HG03342 (cell line): ENCODE results near the gene MCCD1.
"Not testable (repeated sequence)": the region's sequence is repeated elsewhere in the genome, so short reads cannot be mapped to it uniquely, and the experiment has no call there.

Experiments
- ATAC-seq: cut with Tn5 transposase; IDR thresholded peaks from one replicate; pipeline ENCODE4 v1.9.1; 2021; ENCODE audit warnings: mild to moderate bottlenecking, moderate library complexity; ENCODE audit not compliant: unreplicated experiment

The MCCD1 gene

DNA sequence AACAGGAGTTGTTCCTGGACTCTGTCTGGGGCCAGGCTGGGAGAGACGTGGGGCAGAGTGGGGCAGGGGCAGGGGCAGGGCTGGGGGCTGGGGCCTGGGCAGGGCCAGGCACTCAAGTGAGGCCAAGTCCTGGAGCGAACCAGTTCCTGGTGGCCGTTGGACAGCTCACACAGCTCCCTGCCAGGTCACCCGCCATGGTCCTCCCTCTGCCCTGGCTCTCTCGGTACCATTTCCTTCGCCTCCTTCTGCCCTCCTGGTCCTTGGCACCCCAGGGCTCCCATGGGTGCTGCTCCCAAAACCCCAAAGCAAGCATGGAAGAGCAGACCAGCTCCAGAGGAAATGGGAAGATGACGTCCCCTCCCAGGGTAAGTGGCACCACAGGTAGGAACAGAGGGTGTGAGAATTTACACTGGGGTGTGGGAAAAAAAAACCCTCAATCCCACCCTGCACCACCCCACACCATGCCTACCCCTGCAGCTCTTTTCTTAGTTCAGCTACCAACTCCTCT is at the start of gene MCCD1:
Gene MCCD1 (plus strand): TSS at position 142 of the 508 bp plus-strand sequence. CDS start 53 bp downstream, at position 195.
- no peak for ATAC-seq

- ATAC-seq: no peak
Measured at GRCh38 chr6:31479151-31479932, 49.4 kb upstream of the MCCD1 start.

- ATAC-seq: no peak
Measured at GRCh38 chr6:31479933-31480535, 48.7 kb upstream of the MCCD1 start.

DNA sequence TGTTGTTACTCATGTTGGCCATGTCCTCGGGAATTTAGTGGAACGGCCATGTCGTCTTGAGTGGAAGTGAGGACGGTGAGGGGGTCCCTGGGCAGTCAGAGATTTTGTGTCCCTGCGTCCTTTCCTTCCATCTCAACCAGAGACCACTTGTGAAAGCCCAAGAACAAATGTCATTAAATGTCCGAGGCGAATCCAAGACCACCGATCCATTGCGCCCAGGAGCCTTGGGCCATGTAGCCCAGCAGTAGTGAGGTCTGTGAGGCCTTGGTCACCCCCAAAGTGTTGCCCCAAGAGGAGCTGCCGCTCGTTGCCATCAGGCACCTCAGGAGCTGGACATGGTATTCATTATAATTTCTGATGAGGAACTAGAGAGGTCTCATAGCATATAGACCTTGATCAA is 48.2 kb upstream of the MCCD1 start:
- no peak for ATAC-seq

DNA sequence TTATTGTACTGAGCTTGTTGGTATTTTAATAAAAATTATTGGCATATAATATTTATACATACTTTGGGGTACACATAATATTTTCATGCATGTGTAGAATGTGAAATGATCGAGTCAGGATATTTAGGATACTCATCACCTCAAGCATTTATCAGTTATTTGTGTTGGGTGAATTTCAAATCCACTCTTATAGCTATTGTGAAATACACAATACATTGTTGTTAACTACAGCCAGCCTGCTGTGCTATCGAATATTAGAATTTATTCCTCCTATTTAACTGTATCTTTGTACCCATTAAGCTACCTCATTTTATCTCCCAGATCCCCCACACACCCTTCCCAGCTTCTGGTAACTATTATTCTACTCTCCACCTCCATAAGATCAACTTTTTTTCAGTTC is 45.4 kb upstream of the MCCD1 start:
- ATAC-seq: no peak

DNA sequence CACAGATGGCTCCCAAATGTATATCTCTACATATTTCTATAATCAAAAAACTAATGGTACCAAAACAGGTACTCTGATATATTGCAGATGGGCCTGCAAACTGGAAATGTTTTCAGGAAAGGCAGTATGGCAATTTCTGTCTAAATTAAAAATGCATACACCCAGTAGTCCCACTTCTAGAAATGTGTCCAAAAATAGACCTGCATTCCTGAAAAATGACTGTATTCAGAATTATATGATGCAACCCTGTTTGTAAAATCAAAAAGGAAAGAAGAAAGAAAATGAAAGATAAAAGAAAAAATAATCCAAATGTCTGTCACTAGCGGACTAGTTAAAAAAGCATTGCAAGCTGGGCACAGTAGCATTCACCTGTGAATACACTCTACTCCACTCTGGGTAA is 43.7 kb upstream of the MCCD1 start:
- ATAC-seq: no peak

- ATAC-seq: not testable (repeated sequence)
Measured at GRCh38 chr6:31486065-31486837, 42.5 kb upstream of the MCCD1 start.

DNA sequence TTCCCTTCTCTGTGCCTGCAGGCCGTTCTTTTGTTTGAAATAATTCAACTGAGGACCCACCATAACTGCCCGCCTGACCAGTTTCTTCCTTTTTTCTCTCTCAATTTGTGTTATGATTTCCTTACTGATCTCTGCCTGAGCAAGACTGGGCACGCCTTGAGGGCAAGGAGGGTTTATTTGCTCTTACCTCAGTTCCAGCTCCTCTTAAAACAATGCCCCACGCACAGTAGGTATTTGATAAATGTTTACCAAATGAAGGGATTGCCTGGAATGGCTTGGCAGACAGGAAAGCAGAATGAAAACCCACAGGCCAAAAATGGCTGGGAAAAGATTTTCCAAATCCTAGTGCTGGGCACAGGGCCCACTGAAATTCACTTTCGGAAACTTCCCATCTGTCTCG is 41.1 kb upstream of the MCCD1 start:
- not testable (repeated sequence) for ATAC-seq

- no peak for ATAC-seq
Measured at GRCh38 chr6:31489086-31489485, 39.7 kb upstream of the MCCD1 start.

- ATAC-seq: no peak
Measured at GRCh38 chr6:31490115-31490873, 38.5 kb upstream of the MCCD1 start.

- ATAC-seq: not testable (repeated sequence)
Measured at GRCh38 chr6:31493550-31493874, 35.2 kb upstream of the MCCD1 start.

GRCh38 chr6:31493875-31494694 is 34.7 kb upstream of the MCCD1 start:
- ATAC-seq: peak; percentile 45

DNA sequence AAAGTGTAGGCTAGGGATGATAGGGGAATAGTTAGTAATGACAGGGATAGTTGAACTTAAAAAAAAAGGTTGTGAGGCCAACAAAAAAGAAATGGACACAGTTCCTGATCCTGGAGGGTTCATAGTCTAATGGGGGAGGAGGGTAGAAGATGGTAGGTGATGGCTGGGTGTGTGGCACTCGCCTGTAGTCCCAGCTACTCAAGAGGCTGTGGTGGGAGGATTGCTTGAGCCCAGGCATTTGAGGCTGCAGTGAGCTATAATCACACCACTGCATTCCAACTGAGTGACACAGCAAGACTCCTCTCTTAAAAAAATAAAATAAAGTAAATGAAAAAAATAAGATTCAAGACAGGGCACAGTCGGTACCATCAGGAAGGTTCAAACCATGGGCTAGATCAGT is 33.2 kb upstream of the MCCD1 start:
- ATAC-seq: no peak

GRCh38 chr6:31496826-31497225 is 31.9 kb upstream of the MCCD1 start:
- not testable (repeated sequence) for ATAC-seq

GRCh38 chr6:31497531-31498476 is 31.0 kb upstream of the MCCD1 start, which contains the start of gene MICB:
Gene MICB, plus strand, starts transcription at chr6:31498145. Its CDS starts 49 bp downstream, at chr6:31498194.
- peak; percentile 41 for ATAC-seq

DNA sequence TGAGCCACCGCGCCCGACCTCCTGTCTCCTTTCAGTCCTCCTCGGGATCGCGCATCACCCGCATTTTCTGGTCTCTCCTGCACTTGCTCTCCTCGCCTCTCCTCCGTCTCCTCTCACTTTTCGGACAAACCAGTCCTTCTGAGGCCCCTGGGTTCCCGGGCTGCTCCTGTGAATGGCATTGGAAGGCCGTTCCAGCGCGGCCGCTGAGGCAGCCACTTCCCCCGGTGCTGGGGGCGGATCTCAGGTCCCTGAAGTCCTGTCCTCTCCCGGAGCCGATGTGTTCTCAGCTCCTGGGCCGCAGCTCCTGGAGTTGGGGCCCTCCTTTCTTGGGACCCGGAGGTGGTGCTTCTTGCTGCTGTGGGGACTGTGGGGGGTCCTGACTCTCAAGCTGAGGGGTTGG is 30.0 kb upstream of the MCCD1 start:
- no peak for ATAC-seq

GRCh38 chr6:31499648-31500047 is 29.1 kb upstream of the MCCD1 start:
- not testable (repeated sequence) for ATAC-seq

GRCh38 chr6:31502586-31502985 is 26.2 kb upstream of the MCCD1 start:
- no peak for ATAC-seq

DNA sequence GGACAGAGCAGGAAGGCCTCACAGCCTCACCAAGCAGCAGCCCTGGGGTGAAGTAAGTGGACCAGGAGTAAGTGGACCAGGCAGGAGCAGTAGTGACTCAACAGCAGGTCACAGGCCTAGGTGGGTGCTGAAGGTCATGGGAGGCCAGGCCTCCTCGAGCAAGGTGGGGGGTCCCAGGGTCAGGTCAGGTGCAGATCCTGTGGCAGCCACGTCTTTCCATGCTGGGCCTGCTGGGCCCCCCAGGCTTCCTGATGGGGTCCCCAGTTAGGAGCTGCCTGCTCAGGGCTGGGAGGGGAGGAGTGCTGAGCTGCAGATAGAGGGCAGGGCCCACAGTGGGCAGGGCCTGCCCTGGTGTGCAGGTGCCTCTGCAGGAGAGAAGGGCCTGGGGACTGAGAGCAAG is 19.7 kb upstream of the MCCD1 start:
- not testable (repeated sequence) for ATAC-seq
